HG03039 (cell line): ENCODE results near the gene RFX4.

ENCODE experiments used
- ATAC-seq: cut with Tn5 transposase; IDR thresholded peaks from one replicate; pipeline ENCODE4 v1.9.1; 2021; ENCODE audit warnings: mild to moderate bottlenecking, moderate library complexity; ENCODE audit not compliant: unreplicated experiment

RFX4 gene

GRCh38 chr12:106645465-106646330 is 62.9 kb downstream of the RFX4 start:
- ATAC-seq: no peak

DNA sequence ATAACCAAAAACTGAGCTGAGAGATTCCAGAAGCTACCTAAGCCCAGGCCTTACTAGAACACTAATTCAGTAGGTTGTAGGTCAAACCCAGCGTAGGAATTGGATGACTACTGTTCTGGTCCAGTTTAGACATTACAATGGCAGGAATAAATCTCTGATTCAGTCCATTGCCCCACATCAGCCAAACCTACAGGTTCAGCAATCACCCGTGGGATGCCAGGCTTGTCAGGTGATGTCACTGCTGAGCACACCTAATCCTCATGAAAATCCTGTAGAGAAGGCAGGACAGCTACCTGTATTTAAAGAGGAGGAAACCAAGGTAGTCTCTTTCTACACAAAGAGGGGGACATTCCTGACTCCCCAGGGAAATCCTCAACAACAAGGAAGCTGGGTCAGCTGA is 63.7 kb downstream of the RFX4 start:
- ATAC-seq: no peak

- no peak for ATAC-seq
Observed at GRCh38 chr12:106647793-106648514, 65.2 kb downstream of the RFX4 start.

DNA sequence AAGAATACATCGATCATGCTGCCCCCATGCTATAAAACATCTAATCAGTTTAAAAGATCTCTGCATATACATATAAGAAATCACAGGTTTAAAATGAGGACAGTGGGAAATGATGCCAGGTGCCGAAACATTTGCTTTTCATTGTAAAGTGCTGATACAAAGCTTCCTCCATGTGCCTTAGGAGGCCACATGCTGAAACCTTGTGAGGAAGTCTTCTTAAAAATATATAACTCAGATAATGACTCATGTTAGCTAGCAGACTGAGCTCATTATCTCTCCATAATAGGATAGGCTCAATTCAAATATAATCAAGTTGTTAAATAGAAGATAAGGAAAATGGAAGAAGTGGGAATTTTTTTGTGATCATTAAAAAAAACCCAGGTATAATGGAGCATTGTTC is 65.9 kb downstream of the RFX4 start:
- no peak for ATAC-seq

DNA sequence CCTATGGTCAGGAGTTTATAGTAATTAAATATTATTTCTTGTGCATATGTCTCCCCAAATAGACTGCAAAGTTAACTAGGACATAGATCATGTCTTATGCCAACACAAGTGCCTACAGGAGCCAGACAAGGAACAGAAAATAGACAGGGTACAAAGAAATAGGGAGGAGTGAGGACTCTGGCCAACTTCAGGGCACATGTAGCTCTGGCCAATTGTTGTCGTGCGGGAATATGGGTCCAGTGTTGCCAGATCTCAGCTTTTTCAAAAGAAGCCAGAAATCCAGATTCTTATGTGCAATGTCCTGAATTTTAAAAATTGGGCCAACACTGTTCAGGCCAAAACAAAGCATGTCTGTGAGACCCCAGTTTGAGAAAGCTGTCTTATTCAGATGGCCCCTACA is 68.7 kb downstream of the RFX4 start:
- no peak for ATAC-seq

- no peak for ATAC-seq
Observed at GRCh38 chr12:106652510-106653015, 69.8 kb downstream of the RFX4 start.

DNA sequence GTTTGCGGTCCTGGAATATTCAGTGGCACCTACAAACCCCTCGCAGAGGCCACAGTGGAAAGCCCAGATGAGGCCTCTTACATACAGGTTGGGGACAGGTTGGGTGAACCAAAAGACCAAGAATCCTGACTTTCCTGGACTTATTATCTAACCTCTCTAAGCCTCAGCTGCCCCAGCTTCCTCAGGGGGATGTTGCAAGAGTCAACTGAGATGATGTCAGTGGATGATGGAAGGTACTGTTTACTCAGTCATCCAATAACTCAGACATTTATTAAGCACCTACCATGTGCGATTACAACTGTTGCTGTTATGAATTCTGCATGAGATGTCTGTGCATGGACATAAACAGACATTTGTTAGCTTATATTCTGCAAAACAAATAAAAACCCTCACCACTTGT is 72.8 kb downstream of the RFX4 start:
- no peak for ATAC-seq

GRCh38 chr12:106657488-106657887 is 74.7 kb downstream of the RFX4 start:
- ATAC-seq: no peak

DNA sequence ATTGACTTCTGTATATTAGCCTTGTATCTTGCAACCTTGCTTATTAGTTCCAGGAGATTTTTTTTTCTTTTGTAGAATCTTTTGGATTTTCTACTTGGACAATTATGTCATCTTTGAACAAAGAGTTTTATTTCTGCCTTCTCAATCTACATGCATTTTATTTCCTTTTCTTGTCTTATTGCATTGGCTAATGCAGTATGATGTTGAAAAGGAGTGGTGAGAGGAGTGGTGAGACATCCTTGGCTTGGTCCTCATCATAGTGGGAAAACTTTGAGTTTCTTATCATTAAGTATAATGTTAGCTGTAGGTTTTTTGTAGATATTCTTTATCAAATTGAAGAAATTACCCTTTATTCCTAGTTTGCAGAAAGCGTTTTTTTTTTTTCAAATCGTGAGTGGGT is 80.6 kb downstream of the RFX4 start:
- no peak for ATAC-seq

DNA sequence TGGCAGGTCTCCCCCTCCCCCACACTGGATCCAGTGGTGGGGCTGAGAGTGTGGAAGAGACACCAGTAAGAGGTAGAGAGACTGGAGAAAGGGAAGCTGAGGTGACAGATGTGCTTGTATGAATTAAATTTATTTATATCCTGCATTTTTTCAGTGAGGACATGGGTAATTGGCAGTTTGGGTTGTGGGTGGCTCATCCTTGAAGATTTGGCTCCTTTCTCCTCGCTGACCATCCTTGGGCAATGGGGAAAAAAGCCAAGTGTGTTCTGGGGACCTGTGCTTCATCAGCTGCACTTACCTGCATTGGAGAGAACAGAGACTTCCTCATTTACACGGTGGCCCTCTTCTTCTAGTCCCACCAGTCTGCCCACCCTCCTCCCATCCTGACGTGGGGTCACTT is 86.4 kb downstream of the RFX4 start:
- ATAC-seq: no peak

DNA sequence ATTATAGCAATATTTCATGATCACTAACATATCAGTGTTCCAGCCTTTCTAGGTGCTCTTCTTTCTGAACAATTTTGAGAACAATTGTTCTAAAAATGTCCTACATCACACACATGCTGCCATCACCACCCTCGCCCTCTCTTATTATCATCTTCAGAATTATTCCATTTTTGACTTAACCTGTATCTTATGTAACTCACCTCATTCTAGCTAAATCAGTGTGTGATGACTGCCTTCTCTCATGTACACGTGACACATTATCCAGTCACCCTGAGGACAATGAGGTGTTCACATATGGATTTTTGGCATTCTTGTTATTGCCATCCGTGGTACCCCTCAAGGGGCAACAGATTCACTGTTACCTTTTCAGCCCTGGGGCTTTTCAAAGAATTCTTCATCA is 87.3 kb downstream of the RFX4 start:
- no peak for ATAC-seq

GRCh38 chr12:106671840-106672239 is 89.0 kb downstream of the RFX4 start:
- no peak for ATAC-seq

DNA sequence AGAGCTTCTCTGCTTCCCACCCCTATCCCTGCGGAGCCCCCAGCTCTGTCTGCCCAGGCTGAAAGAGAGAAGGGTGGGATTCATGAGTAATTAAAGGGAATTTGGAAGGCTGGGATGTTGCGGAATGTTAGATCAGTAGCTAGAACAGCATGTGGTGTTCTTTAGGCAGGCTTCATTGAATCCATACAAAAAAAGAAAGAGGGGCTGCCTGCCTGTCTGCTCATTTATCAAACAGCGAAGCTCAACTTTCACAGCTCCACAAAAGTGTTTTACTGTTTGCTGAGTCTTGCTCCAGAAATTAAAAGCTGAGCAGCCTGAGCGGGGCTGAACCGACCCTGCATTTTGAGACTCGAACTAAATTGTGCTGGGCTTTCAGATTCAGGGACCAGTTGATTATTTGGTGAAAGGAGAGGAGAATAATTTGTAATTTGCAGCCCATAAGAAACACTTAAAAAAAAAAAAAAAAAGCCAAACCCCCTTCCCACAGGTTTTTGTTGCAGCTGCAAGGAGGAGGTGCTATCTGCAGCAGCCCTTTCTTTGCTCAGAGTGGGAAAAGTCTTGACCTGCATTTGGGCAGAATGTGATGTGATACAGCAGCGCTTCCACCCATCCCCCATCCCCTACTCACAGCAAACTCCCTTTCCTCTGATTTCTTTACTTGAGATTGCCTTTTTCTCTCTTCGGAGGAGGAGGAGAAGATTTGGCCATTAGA is 89.7 kb downstream of the RFX4 start:
- ATAC-seq: no peak

- ATAC-seq: no peak
Observed at GRCh38 chr12:106673141-106673540, 90.3 kb downstream of the RFX4 start.

DNA sequence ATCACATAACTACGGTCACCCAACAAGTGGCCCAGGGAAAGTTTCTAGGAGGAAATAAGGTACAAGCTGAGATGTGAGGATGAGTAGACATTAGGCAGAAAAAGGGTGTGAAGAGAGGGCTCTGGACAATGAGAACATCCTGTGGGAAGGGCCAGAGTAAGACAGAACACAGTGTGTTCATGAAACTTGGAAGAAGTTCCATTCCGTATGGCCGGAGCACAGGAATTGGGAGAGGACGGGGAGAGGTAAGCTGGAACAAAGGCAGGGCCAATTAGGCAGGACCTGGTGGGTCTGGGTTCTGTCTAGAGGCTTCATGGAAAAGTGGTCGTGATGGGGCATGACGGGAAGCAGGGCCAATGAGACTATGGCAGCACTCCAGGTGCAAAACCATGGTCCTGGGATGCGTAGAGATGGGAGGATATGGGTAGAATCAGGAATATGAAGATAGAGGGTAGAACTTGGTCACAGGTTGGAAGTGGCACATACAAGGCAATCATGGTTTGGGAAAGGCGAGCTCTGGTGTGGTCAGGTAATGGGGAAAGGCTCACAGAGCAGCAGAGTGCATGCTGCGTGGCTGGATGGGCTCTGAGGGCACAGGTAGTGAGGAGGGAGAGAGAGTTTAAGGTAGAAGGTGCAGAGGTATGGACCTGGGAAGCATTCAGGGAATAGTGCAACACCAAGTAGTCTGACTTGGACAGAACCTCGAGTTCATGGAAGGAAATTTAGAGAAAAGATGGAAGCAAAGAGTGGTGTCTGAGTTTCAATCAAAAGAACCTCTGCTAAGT is 93.0 kb downstream of the RFX4 start:
- no peak for ATAC-seq

DNA sequence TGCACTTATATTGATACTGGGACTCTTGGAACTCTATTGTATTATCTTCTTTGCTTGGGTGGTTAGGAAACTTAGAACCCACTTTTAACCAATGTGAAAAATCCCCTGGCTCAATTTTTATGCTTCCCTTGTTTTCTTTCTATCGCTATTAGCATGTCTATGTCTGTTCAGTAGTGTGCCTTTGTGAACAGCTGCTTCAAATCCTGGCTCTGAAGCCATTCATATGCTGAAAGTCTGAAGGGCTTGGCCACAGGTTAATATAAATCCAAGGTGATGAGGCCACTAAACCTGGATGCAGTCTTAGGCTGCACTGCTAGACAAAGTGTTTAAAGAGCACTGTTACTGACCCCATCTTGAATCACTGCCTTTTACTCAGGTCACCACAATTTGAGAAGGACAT is 96.8 kb downstream of the RFX4 start:
- ATAC-seq: no peak

DNA sequence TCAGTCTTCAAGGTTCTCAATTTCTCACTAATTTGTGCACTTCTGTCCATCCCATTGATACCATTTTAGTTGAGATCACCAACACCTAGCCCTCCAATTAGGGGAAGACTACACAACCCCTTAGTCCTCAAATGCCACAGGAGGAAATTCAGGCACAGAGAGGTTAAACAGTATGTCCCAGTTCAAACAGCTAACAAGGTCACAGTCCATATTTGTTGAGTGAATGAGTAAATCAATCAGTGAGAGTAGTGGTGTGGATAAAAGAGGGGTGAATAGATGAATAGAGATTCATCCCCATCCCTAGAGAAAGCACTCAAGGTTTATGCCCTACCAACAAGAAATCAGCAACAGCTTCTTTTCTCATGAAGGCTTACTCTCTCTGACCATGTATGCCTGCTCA is 97.5 kb downstream of the RFX4 start:
- ATAC-seq: no peak

DNA sequence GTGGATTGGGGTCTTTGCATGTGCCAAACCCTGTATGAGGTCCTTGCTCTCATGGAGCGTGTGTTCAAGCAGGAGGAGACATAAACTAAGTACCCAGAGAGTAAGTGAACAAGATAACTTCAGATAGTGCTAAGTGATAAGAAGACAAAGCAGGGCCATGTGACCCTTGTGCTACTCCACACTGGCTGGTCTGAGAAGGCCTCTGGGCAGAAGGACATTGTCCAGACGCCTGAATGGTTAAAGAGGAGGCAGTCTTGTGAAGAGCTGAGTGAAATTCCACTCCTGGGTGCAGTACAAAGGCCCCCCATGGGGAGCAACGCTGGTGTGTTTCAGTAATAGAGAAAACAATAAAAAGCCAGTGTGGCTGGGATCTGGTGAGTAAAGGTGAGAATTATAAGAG is 98.4 kb downstream of the RFX4 start:
- ATAC-seq: no peak

GRCh38 chr12:106682594-106683234 is 99.9 kb downstream of the RFX4 start:
- ATAC-seq: no peak

GRCh38 chr12:106684497-106684896 is 101.7 kb downstream of the RFX4 start:
- no peak for ATAC-seq
